ENCODE results near the gene DQX1.

DQX1 gene

GRCh38 chr2:74559912-74560311 is 33.9 kb upstream of the DQX1 start:
- H3K4me3 ChIP-seq (ENCODE audit: low read depth, low read length): no peak overlapping the region
- no peak for TF ChIP-seq CTCF (IDR thresholded peaks at IDR 0.05; ENCODE audit: low read depth, low read length)

GRCh38 chr2:74558284-74559230 is 32.5 kb upstream of the DQX1 start:
- TF ChIP-seq CTCF (IDR thresholded peaks at IDR 0.05; ENCODE audit: low read depth, low read length): no peak
- no peak overlapping the region for H3K4me3 ChIP-seq (ENCODE audit: low read depth, low read length)

GRCh38 chr2:74556831-74557370 is 30.9 kb upstream of the DQX1 start:
- no peak for TF ChIP-seq CTCF (IDR thresholded peaks at IDR 0.05; ENCODE audit: low read depth, low read length)
- H3K4me3 ChIP-seq (ENCODE audit: low read depth, low read length): no peak overlapping the region

GRCh38 chr2:74556159-74556558 is 30.1 kb upstream of the DQX1 start:
- peak overlapping the region; percentile 96 for H3K4me3 ChIP-seq (ENCODE audit: low read depth, low read length)
- no peak for TF ChIP-seq CTCF (IDR thresholded peaks at IDR 0.05; ENCODE audit: low read depth, low read length)

GRCh38 chr2:74555610-74556103 is 29.6 kb upstream of the DQX1 start:
- peak overlapping the region; percentile 96 for H3K4me3 ChIP-seq (ENCODE audit: low read depth, low read length)
- TF ChIP-seq CTCF (IDR thresholded peaks at IDR 0.05; ENCODE audit: low read depth, low read length): no peak

- H3K4me3 ChIP-seq (ENCODE audit: low read depth, low read length): peak overlapping the region; percentile 96
- TF ChIP-seq CTCF (IDR thresholded peaks at IDR 0.05; ENCODE audit: low read depth, low read length): no peak
Observed at GRCh38 chr2:74554820-74555531, 28.9 kb upstream of the DQX1 start.

All from WI38 (cell line).